Pancreas (tissue), 10 donors: ENCODE results near the gene TLE4. TPM values are rescaled to one million over a fixed set of nuclear protein-coding genes. Genes with fewer than 3 reads are reported as not detected.

Experiments used
- ATAC-seq, 4 donors: fragments of 200-7000 bp; cut with Tn5 transposase; one replicate each; pipeline versions ENCODE4 v1.8.0 to v1.9.1; 2020; ENCODE audit warnings: mild to moderate bottlenecking in 4 of 4, moderate library complexity in 4 of 4
- DNase-seq, 6 donors: peaks; one replicate each; pipeline ENCODE4 v3.0.0-alpha.2; 2020
- FAIRE-seq: peaks from 2 replicates; lab custom pipeline; 2012; peaks lifted over from hg19 to GRCh38; lab: Jason Lieb, UNC
- H3K27ac ChIP-seq, 4 donors: fragments of 200-600 bp; sonication (generic); 1 replicate in 3 of 4; 2 replicates in 1 of 4; pipeline versions ENCODE4 v1.5.0 to v1.8.0; 2020
- H3K27me3 ChIP-seq, 4 donors: fragments of 200-600 bp; one replicate each; pipeline ENCODE4 v1.8.0; 2021
- H3K36me3 ChIP-seq, 3 donors: fragments of 200-600 bp; sonication (generic) in 1 of 3; one replicate each; pipeline versions ENCODE4 v1.5.0 to v1.8.0; 2020 to 2021
- H3K4me1 ChIP-seq, 3 donors: fragments of 200-600 bp; one replicate each; pipeline ENCODE4 v1.8.0; 2021
- H3K4me3 ChIP-seq, 4 donors: fragments of 200-600 bp; sonication (generic) in 2 of 4; one replicate each; pipeline versions ENCODE4 v1.5.0 to v1.8.0; 2020 to 2021
- H3K9me3 ChIP-seq, 4 donors: fragments of 200-600 bp; one replicate each; pipeline ENCODE4 v1.8.0; 2021
- CTCF ChIP-seq, 4 donors: fragments of 200-600 bp; sonication (generic) in 3 of 4; IDR thresholded peaks; one replicate each; pipeline versions ENCODE4 v1.5.0 to v1.8.0; 2021; ENCODE audit warnings: antibody characterized with exemption in 4 of 4
- WGBS, 2 donors: extraction: QIAGEN DNeasy Blood & Tissue Kit; methylation state at CpG; one replicate each; pipeline ENCODE4 v1.1.7; 2013; 5-methylcytosine and 5-hydroxymethylcytosine counted together
- intact Hi-C, 3 donors: fragments of 100-400 bp; cut with DNase I; formaldehyde crosslinking; loops; one replicate each; pipeline versions ENCODE4 v1.11.1 to v1.14.2; 2022
- polyA plus RNA-seq, 2 donors: library from polyadenylated mRNA; stranded (reverse); fragments of 200-250 nt; gene quantifications; one replicate each; pipeline ENCODE4 v1.2.3, GENCODE V29; 2013
- total RNA-seq, 6 donors: library from RNA; stranded (reverse); fragmentation: NEBNext Ultra II Directional in 4 of 6; extraction: Animal tissue kit (Norgen Biotek cat#: 25700) in 4 of 6; gene quantifications; one replicate each; pipeline versions ENCODE4 v1.2.1 to v1.2.4, GENCODE V29; 2021 to 2023
- donor health status: healthy with polysubstance abuse.
- donor health status: DM: no; HTN: no; CAD: no; lungs with moderate emphysema.
- donor health status: DM: no; HTN: no; CAD: no.
- donor health status: control.
- donor health status: control.
- donor health status: Bipolar disorder and iron deficiency.
- donor health status: DM: yes; HTN: yes; CAD: no.
- donor health status: DM: no; HTN: no; CAD: no.
- donor health status: DM: no; HTN: no; CAD: no.
- donor health status: DM: yes; HTN: yes; CAD: no.

The TLE4 gene
- total and polyA plus RNA-seq, 8 donors, result 2.8 to 19.0 (median 9.7) TPM

GRCh38 chr9:79757074-79757473 lies 185.3 kb downstream of the TLE4 start:
- TF ChIP-seq CTCF (IDR thresholded peaks at IDR 0.05), result no peak
- ATAC-seq (no peak), FAIRE-seq (no peak), DNase-seq (no peak)
- H3K9me3 ChIP-seq, result no peaks in the 10 kb centered on the region
- H3K27ac ChIP-seq, result no peak overlapping the region
- H3K36me3 ChIP-seq, result no peaks in the 10 kb centered on the region
- intact Hi-C loops, result no loop called here
- no peak overlapping the region for H3K4me3 ChIP-seq
- H3K27me3 ChIP-seq, result no peaks in the 10 kb centered on the region
- H3K4me1 ChIP-seq, result no peaks in the 10 kb centered on the region

GRCh38 chr9:79757881-79758669 lies 186.3 kb downstream of the TLE4 start:
- Histone ChIP-seq H3K27ac (no peak overlapping the region), H3K4me3 (no peak overlapping the region), H3K9me3 (no peaks in the 10 kb centered on the region), H3K27me3 (no peaks in the 10 kb centered on the region), H3K4me1 (no peaks in the 10 kb centered on the region), H3K36me3 (no peaks in the 10 kb centered on the region)
- ATAC-seq (no peak), FAIRE-seq (no peak), DNase-seq (no peak)
- 40 to 42% methylated on average over 2 of the region's 2 CpGs for WGBS, 2 donors
- intact Hi-C loops, result no loop called here
- TF ChIP-seq CTCF (IDR thresholded peaks at IDR 0.05), result no peak

- Histone ChIP-seq H3K36me3 (no peaks in the 10 kb centered on the region), H3K4me3 (no peak overlapping the region), H3K27me3 (no peaks in the 10 kb centered on the region), H3K4me1 (no peaks in the 10 kb centered on the region), H3K9me3 (no peaks in the 10 kb centered on the region), H3K27ac (no peak overlapping the region)
- FAIRE-seq (no peak), DNase-seq (no peak), ATAC-seq (no peak)
- no peak for TF ChIP-seq CTCF (IDR thresholded peaks at IDR 0.05)
- intact Hi-C loops, result no loop called here
- 96 to 100% methylated on average over 1 of the region's 1 CpG for WGBS, 2 donors
These were observed 187.7 kb downstream of the TLE4 start for GRCh38 chr9:79759460-79759859.

GRCh38 chr9:79762070-79762469 lies 190.3 kb downstream of the TLE4 start:
- DNase-seq, result no peak
- Histone ChIP-seq H3K27ac (no peak overlapping the region), H3K9me3 (no peaks in the 10 kb centered on the region), H3K27me3 (no peaks in the 10 kb centered on the region), H3K4me1 (no peaks in the 10 kb centered on the region), H3K4me3 (no peak overlapping the region), H3K36me3 (no peaks in the 10 kb centered on the region)
- no peak for ATAC-seq
- intact Hi-C loops, result no loop called here
- WGBS, 2 donors, result 77 to 85% methylated on average over 6 of the region's 6 CpGs
- TF ChIP-seq CTCF (IDR thresholded peaks at IDR 0.05), result no peak
- FAIRE-seq, result no peak

GRCh38 chr9:79763671-79764285 lies 192.0 kb downstream of the TLE4 start:
- 79 to 82% methylated on average over 6 of the region's 6 CpGs for WGBS, 2 donors
- intact Hi-C loops, result no loop called here
- DNase-seq, result peak in 1 of 6 donors; percentile 17
- no peak overlapping the region for H3K4me3 ChIP-seq
- H3K27ac ChIP-seq, result no peak overlapping the region
- no peak for ATAC-seq
- no peaks in the 10 kb centered on the region for H3K27me3 ChIP-seq
- FAIRE-seq, result no peak
- TF ChIP-seq CTCF (IDR thresholded peaks at IDR 0.05), result no peak
- no peaks in the 10 kb centered on the region for H3K36me3 ChIP-seq
- no peaks in the 10 kb centered on the region for H3K9me3 ChIP-seq
- H3K4me1 ChIP-seq, result no peaks in the 10 kb centered on the region
